ENCODE data around the gene UGCG.
"Not testable (repeated sequence)": the region's sequence is repeated elsewhere in the genome, so short reads cannot be mapped to it uniquely, and the experiment has no call there.

UGCG gene

DNA sequence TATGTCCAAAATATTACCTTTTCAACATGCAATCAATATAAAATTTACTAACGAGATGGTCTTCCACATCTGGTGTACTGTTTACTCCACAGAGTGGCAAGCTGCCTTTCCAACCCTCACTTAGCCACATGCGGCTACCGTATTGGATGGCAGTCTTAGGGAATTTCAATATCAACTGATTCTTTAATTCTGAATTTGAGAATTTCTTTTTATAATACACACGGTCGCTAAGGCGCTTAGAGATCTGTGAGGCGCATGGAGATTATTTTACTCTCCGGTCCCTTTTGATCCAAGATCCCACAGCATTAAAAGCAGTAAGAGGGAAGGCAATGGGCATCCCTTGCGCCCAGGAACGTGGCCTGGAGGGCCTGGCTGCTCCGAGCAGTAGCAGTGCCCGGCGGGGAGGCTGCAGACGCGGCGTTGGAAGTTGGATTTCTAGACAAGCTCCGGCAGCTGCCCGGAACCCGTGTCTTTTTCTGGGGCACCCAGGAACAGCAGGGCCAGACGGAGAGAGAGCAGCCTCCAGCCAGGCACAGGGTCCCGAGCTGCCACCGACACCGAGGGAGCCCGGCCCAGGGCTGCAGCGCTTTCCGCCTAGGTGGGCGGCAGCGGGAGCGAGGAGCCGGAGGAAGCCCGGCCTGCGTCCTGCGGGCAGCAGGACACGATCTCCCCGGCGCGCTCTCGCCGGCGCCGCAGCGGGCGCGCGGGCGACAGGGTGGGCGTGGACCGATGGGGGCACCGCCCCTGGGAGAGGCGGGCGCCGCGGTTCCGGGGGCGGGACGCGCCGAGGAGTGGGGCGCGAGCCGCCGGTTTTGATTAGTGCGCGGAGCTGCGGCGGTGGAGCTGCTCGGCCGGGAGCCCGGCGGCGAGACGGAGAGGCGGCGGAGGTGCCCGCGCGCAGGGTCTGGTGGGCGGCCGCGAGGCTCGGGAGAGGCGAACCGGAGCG is at the start of gene UGCG:
UGCG (plus strand) TSS at position 819 of the 946 bp plus-strand sequence. CDS start 402 bp downstream, outside the sequence.
- DNase-seq = peak; percentile 81

DNA sequence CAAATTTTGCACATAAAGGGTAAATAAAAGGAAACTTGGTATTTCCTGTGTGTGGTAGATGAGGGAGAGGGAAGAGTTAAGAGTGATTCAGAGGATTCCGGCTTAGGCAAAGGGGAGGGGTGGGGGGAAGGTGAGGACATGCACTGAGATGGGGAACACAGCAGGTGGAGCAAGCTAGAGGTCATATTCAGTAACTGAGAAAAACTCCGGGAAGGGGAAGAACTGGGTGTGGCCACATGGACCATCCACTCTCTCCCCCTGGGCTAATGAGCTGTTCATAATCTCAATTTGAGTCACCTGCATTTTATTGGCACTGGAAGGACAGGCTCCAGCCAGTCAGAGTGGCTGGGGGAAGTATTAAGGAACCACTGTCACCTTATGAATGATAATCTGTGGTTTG is 45.1 kb upstream of the UGCG start:
- DNase-seq = no peak

GRCh38 chr9:111852291-111852690 is 44.3 kb upstream of the UGCG start:
- no peak for DNase-seq

- no peak for DNase-seq
Measured at GRCh38 chr9:111853450-111853827, 43.2 kb upstream of the UGCG start.

DNA sequence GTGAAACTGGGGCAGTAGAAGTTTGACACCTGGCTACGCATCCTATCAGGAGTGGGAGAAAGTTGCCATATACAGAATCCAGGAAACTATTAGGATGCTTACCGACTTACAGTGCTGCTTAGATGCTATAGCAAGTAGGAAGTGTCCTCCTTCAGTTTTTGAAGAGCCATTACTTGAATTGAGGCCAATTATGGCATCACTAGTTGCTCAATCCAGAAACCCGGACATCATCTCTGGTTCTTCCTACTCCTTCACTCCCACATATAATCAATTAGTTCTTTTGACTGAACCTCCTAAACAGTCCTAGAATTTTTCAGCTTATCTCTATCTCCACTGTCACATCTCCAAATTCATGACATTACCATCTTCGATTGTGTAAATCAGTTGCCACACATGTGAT is 41.8 kb upstream of the UGCG start:
- DNase-seq = no peak

DNA sequence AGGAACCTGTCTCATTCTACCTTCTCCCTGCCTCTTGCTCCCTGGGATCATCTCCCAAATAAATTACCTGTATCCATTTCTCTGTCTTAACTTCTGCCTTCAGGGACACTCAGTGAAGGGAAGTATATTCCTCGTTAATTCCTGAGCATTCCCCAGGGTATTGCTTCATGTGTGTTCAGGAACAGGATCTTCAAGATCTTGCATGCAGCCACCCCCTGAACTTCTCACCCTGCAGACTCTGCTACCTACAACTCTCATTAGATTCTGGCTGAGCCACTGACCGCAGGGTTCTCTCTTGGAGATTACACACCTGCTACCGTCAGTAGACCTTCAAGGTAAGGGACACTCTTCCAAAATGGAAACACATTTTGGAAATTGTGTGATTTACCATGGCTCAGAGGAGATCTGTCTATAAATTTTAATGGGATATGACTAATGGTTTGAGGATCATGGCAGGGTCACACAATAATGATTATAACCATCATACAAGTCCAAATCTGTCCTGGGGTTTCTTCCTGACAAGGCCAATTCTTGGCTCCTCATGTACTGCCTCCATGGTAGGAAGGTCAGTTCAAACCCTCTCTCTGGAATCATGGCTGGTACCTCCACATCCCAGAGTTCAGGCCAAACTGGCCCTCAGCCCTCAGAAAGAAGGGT is 38.9 kb upstream of the UGCG start:
- no peak for DNase-seq

DNA sequence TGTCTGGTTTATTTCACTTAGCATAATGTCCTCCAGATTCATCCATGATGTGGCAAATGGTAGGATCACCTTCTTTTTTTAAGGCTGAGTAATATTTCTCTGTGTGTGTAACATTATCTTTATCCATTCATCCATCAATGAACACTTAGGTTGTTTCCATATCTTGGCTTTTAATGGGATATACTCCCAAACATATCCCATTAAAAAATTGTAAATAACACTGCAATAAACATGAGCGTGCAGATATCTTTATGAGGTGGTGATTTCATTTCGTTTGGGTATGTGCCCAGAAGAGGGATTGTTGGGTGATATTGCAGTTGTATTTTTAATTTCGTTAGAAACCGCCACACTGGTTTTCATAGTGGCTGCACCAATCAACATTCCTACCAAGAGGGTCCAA is 36.2 kb upstream of the UGCG start:
- no peak for DNase-seq

GRCh38 chr9:111863636-111864035 is 33.0 kb upstream of the UGCG start:
- DNase-seq = no peak

- no peak for DNase-seq
Measured at GRCh38 chr9:111866976-111867375, 29.6 kb upstream of the UGCG start.

GRCh38 chr9:111868475-111868874 is 28.1 kb upstream of the UGCG start:
- no peak for DNase-seq

DNA sequence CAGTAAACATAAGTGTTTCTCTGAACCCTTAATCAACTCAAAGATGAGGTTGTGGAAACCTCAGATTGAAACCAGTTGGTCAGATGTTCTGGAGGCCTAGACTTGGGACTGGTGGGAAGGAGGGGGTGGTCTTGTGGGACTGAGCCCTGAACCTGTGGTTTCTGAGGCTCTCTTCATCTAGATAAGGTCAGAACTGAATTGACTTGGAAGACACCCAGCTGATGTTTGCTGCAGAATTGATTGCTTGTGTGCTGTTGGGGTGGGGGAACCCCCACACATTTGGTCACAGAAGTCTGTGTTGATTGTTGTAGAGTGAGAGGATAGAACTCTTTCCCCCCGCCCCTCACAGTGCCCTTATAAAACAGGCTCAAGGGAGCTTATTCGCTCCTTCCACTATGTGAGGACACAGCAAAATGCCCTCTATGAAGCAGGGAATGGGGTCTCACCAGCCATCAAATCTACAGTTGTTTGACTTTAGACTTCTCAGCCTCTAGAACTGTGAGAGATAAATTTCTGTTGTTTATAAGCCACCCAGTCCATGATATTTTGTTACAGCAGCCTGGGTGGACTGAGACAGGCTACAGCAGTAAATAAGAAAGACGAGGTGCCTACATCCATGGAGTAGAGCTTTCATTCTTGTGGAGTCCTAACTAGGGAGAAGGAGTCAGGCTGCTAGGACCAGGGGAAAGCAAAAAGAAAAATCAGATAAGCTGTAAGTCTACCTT is 25.7 kb upstream of the UGCG start:
- DNase-seq = no peak

DNA sequence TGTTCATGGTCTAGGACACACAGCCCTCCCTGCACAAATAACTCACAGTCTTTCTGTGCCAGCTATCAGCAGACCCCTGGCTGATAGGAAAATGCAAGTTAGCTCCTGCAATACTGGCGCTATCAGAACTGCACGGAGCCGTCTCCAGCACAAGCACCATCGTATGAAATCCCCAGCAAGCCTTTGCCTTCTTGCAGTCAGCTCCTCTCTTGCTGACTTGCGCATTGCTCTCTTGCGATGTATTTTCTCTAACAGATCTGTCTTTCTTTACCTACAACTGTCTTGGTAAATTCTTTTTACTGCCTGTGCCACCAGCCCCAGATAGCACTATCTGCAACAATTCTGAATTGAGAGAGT is 25.1 kb upstream of the UGCG start:
- no peak for DNase-seq

DNA sequence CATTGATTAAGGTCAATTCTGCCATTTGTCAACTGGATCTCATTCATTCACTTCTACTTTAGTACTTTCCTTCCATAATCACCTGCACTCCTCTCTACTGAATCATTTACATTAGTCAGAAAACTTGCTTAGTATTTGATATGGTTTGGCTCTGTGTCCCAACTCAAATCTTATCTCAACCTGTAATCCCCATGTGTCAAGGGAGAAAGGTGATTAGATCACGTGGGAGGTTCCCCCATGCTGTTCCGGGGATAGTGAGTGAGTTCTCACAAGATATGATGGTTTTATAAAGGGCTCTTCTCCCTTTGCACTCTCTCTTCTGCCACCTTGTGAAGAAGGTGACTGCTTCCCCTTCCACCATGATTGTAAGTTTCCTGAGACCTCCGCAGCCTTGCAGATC is 23.7 kb upstream of the UGCG start:
- no peak for DNase-seq

DNA sequence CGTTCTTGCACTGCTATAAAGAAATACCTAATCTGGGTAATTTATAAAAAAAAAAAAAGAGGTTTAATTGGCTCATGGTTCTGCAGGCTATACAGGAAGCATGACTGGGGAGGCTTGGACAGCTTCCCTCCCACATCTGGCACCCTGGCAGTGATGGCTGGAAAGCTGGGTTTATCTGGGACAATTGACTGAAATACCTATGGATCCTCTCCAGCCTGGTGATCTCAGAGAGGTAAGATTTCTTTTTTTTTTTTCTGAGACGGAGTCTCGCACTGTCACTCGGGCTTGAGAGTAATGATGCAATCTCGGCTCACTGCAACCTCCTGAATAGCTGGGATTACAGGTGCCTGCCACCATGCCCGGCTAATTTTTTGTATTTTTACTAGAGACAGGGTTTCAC is 22.7 kb upstream of the UGCG start:
- DNase-seq = no peak

DNA sequence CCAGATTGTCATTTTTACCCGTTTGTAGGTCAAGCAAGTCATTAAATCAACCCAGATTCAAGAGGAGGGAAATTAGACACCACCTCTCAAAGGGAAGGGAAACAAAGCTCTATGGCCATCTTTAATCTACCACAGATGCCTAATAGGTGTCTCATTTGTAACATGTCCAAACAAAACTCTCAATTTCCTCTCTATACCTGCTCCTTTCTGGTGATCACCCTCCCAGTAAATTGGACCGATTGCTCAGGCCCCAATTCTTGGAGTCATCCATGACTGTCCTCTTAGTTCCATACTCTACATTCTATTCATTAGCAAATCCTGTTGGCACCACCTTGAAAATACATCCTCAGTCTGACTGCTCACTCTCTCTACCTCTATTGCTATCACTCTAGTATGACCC is 22.1 kb upstream of the UGCG start:
- DNase-seq = no peak

- not testable (repeated sequence) for DNase-seq
Measured at GRCh38 chr9:111875291-111875690, 21.3 kb upstream of the UGCG start.

GRCh38 chr9:111875691-111876090 is 20.9 kb upstream of the UGCG start:
- DNase-seq = not testable (repeated sequence)

DNA sequence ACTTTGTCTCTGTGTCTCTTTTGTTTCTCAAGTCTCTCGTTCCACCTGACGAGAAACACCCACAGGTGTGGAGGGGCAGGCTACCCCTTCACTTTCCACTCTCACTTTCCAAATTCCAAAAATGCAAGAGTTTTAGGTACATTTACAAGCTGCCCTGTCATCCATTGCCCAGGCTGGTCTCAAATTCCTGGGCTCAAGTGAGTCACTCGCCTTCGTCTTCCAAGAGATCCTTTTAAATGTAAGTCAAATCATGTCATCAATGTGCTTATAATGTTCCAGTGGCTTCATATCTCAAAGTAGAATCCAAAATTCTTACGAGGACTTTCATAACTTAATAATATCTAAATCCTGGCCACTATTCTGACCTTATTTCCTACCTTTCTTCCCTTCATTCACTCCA is 20.4 kb upstream of the UGCG start:
- no peak for DNase-seq

DNA sequence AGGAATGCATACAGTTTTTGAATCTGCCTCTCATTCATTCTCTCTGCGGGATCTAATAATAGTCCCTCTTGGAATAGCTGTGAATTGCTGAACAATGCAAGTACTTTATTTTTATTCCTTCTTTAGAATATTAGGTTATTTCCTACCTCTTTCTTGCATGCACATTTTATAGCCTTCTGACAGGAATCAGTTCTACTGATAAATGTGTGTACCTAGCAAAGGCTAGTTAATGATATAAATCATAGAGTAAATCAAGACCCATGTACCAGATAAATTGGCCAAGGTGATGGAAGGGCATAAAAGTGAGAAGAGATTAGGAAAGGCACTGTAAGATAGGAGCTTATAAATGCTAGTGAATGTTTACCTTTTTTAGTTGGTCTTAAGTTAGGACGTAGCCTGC is 19.2 kb upstream of the UGCG start:
- no peak for DNase-seq

GRCh38 chr9:111878946-111879345 is 17.7 kb upstream of the UGCG start:
- DNase-seq = no peak

DNA sequence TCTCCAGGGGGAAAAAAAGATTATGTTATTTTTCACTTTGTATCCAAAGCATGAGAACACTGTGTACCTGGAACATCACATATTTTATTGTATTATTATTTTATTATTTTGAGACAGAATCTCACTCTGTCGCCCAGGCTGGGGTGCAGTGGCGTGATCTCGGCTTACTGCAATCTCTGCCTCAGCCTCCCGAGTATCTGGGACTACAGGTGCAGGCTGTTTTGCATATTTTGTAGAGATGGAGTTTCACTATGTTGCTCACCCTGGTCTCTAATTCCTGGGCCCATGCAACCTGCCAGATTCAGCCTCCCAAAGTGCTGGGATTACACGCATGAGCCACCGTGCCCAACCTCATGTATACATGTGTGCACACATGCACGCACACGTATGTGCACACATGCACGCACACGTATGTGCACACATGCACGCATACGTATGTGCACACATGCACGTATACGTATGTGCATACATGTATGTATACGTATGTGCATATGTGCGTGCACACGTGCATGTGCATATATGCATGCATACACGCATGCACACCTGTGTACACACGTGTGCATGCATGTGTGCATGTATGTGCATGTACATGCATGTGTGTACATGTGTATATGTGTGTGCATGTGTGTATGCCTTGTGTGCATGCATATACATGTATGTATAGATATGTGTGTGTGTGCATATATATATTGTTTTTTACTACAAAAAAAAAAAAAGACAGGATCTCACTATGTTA is 9.5 kb upstream of the UGCG start:
- DNase-seq = no peak

- DNase-seq = no peak
Measured at GRCh38 chr9:111890334-111890733, 6.3 kb upstream of the UGCG start.

DNA sequence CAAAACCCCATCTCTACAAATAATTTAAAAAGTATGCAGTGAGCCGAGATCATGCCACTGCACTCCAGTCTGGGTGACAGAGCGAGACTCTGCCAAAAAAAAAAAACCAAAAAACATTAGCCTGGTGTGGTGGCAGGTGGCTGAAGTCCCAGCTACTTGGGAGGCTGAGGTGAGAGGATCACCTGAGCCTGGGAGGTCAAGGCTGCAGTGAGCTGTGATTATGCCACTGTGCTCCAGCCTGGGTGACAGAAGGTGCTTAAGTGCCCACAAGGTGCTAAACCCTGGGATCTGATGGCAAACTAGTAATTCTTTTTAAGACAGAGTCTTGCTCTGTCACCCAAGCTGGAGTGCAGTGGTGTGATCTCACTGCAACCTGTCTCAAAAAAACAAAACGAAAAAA is 5.7 kb upstream of the UGCG start:
- DNase-seq = not testable (repeated sequence)

Data from activated gamma-delta T cell treated with Interleukin-2 at 50 U/mL for 16 hours (primary cell).